SK-MEL-5 (cell line): ENCODE data around the gene ATXN3L. TPM values are rescaled to one million over a fixed set of nuclear protein-coding genes. Genes with fewer than 3 reads are reported as not detected.
"Not testable (repeated sequence)": the region's sequence is repeated elsewhere in the genome, so short reads cannot be mapped to it uniquely, and the experiment has no call there.

ENCODE experiments used
- DNase-seq: peaks from one replicate; pipeline ENCODE4 v3.0.0-alpha.2; 2016; ENCODE audit warnings: low read depth, low spot score
- in situ Hi-C: cut with HindIII; loops from 2 replicates; pipeline ENCODE4 v1.10.0; 2016; ENCODE audit warnings: low sequenced_read_pairs, high pct_unique_total_duplicates, low pct_unique_long_range_greater_than_20kb
- total RNA-seq: library from RNA; depleted of rRNA; stranded (reverse); fragments of >200 nt; shearing (Covaris generic); gene quantifications from 2 replicates; pipeline ENCODE4 v1.2.3, GENCODE V29; 2014

Gene ATXN3L
- total RNA-seq, 1 experiment from 2014 or later: not detected

DNA sequence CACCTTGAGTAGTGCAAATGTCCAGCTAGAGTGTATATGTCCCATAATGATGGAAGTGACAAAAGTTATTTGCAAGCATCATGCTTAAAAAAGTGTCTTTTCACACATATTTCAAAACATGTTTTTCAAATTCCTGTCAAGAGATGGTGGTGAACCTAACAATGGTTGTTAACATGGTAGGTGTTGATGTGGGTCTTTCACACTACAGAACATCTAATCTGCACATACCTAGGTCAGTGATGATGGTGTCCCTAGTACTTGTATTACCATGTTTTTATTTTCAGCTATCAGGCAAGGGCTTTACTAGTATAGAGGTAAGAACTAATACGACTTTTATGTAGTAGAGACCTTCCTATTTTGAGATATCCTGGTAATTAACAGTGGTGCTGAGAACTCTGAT is 3.4 kb upstream of the ATXN3L start:
- DNase-seq: no peak
- in situ Hi-C loops: no loop called here

DNA sequence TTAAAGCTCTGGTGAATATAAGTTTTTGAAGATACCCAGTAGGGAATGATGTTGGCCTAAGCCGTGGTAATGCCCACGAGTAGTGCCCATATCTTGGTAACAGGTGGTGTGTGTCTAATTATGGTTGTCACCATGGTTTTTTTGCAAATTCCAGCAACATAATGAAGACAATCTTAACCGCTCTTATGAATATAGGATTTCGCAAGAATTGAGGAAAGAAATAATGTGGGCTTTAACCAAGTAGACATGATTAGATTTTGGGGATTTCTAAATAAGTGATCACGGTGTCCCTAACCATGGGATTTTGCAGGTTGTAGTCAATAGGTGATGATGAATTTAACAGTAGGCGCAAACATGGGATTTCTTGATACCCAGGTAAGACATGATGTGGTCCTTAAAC is 2.5 kb downstream of the ATXN3L start:
- in situ Hi-C loops: no loop called here
- DNase-seq: no peak

DNA sequence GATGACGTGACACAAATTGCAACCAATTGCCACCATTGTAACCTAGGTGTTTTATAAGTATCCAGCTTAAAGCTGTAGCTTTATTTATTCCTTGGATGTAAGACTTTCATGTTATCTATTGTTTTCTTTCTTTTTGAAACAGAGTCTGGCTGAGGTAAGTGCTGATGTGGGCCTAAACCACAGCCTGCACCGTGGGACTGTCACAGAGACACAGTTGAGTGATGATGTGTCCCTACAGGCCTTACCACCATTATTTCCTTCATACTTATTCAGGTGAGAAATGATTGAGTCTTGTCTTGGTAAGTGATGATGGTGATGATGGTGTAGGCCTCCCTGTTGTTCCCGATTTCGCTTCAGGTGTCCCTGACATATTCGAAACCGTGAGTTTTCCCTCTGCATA is 8.3 kb downstream of the ATXN3L start:
- in situ Hi-C loops: no loop called here
- no peak for DNase-seq

DNA sequence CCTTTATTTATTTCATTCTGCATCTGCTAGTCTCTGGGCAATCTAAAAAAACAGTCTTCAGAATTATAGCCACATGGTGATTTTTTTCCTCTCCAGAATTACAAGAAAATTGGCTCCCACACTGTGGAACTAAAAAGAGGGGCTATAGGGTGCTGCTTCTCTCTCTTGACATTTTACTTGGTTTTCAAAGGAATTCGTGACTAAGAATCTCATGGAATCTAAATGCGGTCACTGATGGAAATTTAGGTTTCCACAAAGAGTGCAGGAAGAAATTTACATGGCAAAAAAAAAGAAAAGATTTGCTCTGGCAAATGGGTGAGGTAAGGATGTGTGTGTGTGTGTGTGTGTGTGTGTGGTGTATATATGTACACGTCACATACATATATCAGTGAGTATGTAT is 10.2 kb downstream of the ATXN3L start:
- in situ Hi-C loops: no loop called here

DNA sequence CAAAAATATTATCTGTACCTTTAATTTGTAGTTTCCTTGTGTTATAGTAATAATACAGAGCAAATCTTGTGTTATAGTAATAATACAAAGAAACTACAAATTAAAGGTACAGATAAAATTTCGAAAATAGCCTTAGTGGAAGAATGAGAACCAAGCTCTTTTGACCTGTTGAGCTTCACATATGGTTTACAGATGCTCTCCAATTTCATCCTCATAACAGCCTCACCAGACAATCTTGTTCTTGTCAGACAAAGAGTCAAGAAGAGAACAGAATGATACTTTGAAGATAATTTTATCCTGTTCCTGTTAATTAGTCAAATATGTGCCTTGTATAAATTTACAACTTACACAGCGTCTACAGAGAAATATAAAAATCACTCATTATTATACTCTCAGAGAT is 12.8 kb downstream of the ATXN3L start:
- in situ Hi-C loops: no loop called here
- DNase-seq: no peak

More for the DNA sequence above, 10.2 kb downstream of the ATXN3L start:
- no peak for DNase-seq

DNA sequence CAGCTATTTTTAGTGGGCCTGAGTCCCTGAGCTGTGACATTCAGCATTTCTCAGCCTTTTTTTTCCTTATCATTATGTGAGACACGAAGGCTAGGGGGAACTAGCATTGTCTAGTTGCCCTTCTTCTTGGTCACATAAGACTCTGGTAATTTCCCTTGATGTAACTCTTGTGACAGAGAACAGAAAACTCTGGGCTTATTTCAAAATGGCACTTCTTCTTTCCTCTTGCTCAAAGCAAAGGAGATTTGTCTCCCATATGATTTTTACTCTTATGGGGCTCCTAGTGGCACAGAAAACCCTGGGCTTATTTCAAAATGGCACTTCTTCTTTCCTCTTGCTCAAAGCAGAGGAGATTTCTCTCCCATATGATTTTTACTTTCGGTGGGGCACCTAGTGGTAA is 14.7 kb downstream of the ATXN3L start:
- in situ Hi-C loops: no loop called here

DNA sequence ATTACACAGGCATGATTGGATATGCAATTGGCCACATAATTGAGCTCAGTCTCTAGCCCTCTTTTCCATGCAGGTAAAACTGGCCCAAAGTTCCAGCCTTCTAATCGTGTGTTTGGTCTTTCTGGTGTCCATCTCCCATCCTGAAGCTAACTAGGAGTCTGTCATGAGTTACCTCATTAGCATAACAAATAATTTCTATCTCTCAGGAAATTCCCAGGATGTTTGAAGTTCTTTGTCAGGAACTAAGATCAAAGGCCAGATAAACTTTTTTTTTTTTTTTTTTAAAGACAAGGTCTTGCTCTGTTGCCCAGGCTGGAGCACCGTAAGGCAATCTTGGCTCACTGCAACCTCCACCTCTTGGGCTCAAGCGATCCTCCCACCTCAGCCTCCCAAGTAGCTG is 15.8 kb downstream of the ATXN3L start:
- no peak for DNase-seq
- in situ Hi-C loops: no loop called here

More for the DNA sequence above, 14.7 kb downstream of the ATXN3L start:
- no peak for DNase-seq

DNA sequence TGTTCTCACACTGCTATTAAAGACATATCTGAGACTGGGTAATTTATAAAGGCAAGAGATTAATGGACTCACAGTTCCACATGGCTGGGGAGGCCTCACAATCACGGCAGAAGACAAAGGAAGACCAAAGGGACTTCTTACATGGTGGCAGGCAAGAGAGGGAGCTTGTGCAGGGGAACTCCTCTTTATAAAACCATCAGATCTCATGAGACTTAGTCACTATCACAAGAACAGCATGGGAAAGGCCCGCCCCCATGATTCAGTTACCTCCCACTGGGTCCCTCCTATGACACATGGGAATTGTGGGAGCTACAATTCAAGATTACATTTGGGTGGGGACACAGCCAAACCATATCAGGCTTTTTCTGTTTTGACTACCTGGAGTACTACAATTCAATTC is 16.6 kb downstream of the ATXN3L start:
- in situ Hi-C loops, DNase-seq: not testable (repeated sequence)

DNA sequence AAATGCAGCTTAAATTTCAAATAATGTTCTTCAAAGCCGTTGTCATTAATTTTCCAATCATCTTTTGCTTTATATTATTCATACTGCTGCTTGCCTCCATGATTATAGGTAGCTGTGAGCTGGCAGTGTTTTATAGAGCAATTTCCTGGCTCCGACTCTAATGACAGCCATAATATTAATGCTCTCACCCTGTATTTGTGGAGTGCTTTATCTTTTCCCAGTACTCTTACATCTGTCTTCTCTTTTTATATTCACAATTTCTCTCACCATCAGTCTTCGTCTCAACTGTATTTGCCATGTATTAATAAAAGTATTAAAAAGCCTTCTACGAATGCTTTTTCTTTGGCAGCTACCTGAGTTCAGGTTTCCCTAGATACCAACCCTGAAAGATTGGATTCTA is 21.0 kb downstream of the ATXN3L start:
- DNase-seq: no peak
- in situ Hi-C loops: no loop called here

DNA sequence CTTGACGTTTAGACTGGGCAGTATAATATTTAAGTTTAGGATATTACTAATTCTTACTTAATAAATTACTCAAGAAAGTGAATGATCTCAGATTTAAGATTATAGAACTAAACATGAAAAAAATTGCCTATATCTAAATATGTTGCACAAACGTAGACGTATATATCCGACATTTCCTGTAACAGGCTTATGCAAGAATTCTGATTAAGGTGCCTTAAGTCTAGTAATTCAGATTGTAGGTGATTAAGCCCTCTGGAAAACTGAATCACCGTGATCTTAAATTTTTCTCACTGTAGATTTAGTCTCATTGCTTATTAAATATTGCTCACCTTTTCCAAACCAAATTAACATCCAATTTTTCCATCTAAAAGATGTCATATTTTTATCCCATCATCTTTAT is 24.0 kb downstream of the ATXN3L start:
- no peak for DNase-seq
- in situ Hi-C loops: no loop called here

DNA sequence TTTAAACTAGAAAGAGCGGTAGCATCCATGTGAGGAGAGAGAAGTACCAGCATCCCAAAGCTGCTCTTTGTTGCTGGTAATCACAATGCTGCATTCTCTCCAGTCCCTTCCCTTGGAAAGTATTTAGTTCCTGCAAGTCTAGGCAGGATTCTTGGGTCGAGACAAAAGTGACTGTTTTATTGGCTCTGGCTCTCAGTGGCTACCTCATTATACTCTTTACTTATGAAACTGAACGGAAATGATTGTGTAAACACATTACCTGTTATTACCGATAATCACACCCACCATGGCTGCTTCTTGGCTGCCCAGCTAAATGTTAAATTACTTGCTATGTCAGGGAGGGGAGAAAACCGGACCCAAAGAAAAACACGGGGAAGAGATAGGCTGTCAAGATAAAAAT is 26.2 kb downstream of the ATXN3L start:
- DNase-seq: no peak
- in situ Hi-C loops: no loop called here

DNA sequence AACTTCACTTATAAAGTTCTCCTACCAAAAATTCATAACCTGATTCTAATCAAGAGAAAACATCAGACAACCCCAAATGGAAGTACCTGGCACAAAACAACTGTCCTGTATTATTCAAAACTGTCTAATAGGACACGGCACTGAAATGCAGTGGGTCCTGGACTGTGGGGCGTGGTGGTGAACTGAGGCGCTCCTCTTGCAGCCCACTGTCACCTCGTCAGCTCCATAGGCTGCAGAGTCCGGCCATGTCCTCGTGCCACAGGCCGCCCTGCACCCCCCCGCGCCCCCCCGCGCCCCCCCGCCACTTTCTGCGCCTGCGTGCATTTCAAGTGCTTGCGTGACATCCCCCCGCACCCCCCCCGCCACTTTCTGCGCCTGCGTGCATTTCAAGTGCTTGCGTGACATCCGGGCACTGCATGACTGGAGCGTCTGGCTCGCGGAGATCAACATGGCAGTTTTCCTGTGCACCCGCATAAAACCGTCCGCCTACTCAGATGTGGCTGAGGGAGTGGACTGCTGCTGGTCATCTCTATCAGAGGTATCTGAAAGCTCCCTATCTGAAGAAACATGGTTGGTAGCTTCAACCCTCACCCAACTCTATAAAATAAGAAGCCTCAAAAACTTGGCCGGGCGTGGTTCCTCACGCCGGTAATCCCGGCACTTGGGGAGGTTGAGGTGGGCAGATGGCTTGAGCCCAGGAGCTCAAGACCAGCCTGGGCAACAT is 28.8 kb downstream of the ATXN3L start:
- DNase-seq: no peak
- in situ Hi-C loops: no loop called here

DNA sequence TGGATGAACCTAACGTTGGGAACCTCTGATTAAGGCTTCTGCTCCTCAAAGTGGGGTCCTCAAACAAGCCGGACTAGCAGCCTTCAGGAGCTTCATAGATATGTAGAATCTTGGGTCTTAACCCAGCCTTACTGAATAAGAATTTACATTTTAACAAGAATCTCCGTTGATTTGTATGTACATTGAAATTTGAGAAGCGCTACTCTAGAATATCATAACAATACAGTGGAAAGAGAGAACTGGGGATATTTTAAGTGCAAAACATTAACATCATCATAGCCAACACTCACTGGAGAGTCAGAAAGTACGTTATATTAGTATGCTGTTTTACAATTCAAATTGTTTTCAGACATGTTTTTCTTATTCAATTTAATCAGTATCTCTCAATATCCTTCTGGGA is 31.2 kb downstream of the ATXN3L start:
- in situ Hi-C loops: no loop called here
- no peak for DNase-seq

DNA sequence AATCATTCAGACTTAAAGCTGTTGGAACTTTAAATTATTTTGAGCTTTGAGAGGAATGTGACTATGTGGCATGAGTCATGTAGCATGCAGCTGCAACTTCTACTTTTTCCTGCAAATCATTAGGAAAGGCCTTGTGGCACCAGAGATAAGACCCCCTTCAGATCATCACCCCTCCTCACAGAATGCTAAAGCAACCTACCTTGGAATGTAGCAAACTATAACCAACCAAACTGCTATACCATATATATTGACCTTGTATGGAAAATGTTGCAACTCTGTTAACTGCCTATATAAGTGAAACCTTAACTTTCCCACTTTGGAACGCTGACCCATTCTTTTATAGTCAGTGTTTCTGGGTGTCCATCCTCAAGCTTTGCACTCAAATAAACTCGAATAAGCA is 32.0 kb downstream of the ATXN3L start:
- in situ Hi-C loops: no loop called here

DNA sequence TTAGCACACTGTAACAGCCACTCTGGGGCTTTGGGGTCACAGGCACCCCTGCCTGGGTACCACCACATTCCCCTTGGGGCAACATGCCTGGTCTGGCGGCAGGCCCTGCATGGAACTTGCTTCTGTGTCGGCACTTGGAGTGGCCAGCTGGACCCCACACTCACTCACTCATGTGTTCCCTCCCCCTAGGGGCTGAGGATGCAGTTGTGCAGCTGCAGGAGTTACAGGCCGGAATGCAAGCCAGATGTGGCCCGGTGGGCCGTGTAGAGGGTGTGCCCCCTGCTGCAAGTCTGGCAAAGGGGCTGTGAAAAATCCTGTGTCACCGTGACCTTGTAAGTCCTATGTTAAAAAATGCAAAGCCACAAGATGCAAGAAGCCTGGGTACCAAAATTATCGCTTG is 34.2 kb downstream of the ATXN3L start:
- no peak for DNase-seq
- in situ Hi-C loops: no loop called here

More for the DNA sequence above, 32.0 kb downstream of the ATXN3L start:
- DNase-seq: no peak

DNA sequence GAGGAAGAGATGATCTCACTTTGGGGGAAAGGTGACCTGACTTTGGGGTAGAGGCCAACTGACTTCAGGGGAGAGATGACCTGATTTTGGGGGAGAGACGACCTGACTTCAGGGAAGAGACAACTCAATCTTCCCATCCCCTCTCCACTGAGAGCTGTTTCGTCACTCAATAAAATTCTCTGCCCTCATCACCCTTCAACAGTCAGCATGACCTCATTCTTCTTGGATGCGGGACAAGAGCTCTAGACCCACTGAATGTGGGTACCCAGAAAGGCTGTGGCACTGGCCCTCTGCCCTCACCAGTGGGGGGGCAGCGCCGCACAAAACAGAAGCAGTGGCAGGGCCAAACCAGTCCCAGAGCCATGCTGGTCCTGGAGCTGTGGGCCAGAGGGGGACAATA is 34.6 kb downstream of the ATXN3L start:
- no peak for DNase-seq
- in situ Hi-C loops: no loop called here

DNA sequence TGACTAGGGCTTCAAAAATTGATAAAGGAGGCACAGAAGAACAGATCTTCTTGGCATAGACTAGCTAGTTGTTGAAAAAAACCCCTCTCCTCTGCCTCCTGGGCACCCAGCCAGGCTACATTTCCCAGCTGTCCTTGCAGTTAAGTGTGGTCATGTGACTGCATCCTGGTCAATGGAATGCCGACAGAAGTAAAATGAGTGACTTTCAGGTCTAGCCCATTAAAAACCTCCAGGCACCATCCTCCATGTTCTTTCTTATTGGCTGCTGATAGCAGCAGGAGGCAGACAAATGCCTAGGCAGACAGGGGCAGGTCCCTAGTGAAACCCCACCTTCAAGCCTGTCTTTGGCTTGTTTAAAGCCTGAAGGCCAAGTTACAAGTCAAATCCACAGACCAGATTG is 35.3 kb downstream of the ATXN3L start:
- no peak for DNase-seq
- in situ Hi-C loops: no loop called here

DNA sequence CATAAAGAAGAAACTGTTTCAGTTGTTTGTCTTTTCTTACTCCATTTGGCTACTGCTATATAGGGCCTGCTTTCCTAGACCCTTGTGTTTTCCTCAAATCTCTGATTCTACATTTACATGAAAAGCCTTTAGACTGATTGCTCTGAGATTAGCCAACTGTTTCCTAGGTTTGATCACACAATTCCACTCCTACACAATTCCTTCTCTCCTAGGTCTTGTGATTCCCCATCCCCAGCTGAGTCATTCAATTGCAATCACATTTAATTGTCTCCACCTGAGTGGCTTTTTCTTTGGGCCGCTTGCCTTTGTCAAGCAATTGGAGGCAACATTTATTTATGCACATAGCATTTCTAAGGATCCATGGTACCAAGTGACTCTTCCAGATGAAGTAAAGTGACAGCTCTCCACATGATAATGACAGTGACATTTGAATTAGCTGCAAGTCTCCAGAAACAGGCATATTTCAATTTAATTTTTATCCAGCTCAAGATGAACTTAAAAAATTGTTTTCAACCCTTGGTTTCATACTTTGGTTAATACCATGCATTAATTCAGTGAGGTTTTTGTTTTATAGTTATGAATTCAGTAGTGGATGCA is 35.8 kb downstream of the ATXN3L start:
- in situ Hi-C loops: no loop called here
- DNase-seq: no peak

DNA sequence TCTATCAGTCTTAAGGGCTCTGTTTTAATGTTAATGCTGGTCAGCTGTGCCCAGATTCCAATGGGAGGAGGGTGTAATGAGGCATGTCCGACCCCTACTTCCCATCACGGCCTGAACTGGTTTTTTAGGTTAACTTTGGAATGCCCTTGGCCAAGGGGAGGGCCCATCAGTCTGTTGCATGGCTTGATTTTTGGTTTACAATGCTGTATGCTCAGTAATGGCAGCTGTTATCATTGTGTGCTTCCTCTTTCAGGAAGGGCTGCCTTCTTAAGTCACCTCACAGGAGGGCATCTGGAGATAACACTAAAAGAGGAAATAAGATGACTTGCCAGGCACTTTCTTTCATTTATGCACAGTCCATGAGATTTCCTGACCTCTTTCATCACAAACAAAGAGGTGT is 36.3 kb downstream of the ATXN3L start:
- DNase-seq: no peak
- in situ Hi-C loops: no loop called here
